Astrocyte (in vitro differentiated cells and primary cell): ENCODE results near the gene AP2S1. TPM values are rescaled to one million over a fixed set of nuclear protein-coding genes. Genes with fewer than 3 reads are reported as not detected.

Experiments
- DNase-seq: peaks from one replicate; pipeline ENCODE4 v3.0.0-alpha.2; 2010; ENCODE audit warnings: low read depth
- FAIRE-seq: peaks from 2 replicates; lab custom pipeline; 2011; peaks lifted over from hg19 to GRCh38; lab: Jason Lieb, UNC
- H2AFZ ChIP-seq: 2 replicates; pipeline ENCODE4 v1.6.0; 2012; ENCODE audit warnings: low read depth, low read length, inconsistent platforms
- H3K27ac ChIP-seq: 2 replicates; pipeline ENCODE4 v1.5.1; 2011; ENCODE audit warnings: low read depth, low read length, inconsistent platforms
- H3K27me3 ChIP-seq: 2 replicates; pipeline ENCODE4 v1.6.0; 2011; ENCODE audit warnings: low read length, inconsistent platforms; ENCODE audit not compliant: insufficient read depth
- H3K36me3 ChIP-seq: 2 replicates; pipeline ENCODE4 v1.5.1; 2011; ENCODE audit warnings: low read length, inconsistent platforms; ENCODE audit not compliant: insufficient read depth
- H3K4me1 ChIP-seq: 2 replicates; pipeline ENCODE4 v1.5.1; 2011; ENCODE audit warnings: low read length, inconsistent platforms; ENCODE audit not compliant: insufficient read depth
- H3K4me2 ChIP-seq: 2 replicates; pipeline ENCODE4 v1.6.0; 2012; ENCODE audit warnings: low read length, inconsistent platforms
- H3K4me3 ChIP-seq: 2 replicates; pipeline ENCODE4 v1.5.1; 2011; ENCODE audit warnings: low read depth, mild to moderate bottlenecking, low read length, inconsistent platforms; ENCODE audit not compliant: insufficient read depth
- H3K79me2 ChIP-seq: 2 replicates; pipeline ENCODE4 v1.6.0; 2012; ENCODE audit warnings: mild to moderate bottlenecking, low read length, inconsistent platforms; ENCODE audit not compliant: insufficient read depth
- H3K9ac ChIP-seq: 2 replicates; pipeline ENCODE4 v1.6.0; 2012; ENCODE audit warnings: mild to moderate bottlenecking, low read length, inconsistent platforms
- H3K9me3 ChIP-seq: 2 replicates; pipeline ENCODE4 v1.5.1; 2012; ENCODE audit warnings: low read depth, mild to moderate bottlenecking, low read length, inconsistent platforms; ENCODE audit not compliant: insufficient read depth
- H4K20me1 ChIP-seq: 2 replicates; pipeline ENCODE4 v1.6.0; 2012; ENCODE audit warnings: low read length, inconsistent platforms; ENCODE audit not compliant: insufficient read depth
- H3K27ac Mint-ChIP-seq: one replicate; pipeline ENCODE4 v1.8.0; 2021; ENCODE audit warnings: mild to moderate bottlenecking, mixed read lengths; ENCODE audit not compliant: unreplicated experiment
- H3K27me3 Mint-ChIP-seq: one replicate; pipeline ENCODE4 v1.8.0; 2021; ENCODE audit warnings: low read depth, mixed read lengths; ENCODE audit not compliant: unreplicated experiment
- H3K36me3 Mint-ChIP-seq: one replicate; pipeline ENCODE4 v1.8.0; 2021; ENCODE audit warnings: low read depth, mixed read lengths; ENCODE audit not compliant: unreplicated experiment
- H3K4me1 Mint-ChIP-seq: one replicate; pipeline ENCODE4 v1.8.0; 2021; ENCODE audit warnings: low read depth, mixed read lengths; ENCODE audit not compliant: unreplicated experiment
- H3K4me3 Mint-ChIP-seq: one replicate; pipeline ENCODE4 v1.8.0; 2021; ENCODE audit warnings: mild to moderate bottlenecking, moderate library complexity, mixed read lengths; ENCODE audit not compliant: unreplicated experiment
- H3K9me3 Mint-ChIP-seq: one replicate; pipeline ENCODE4 v1.8.0; 2021; ENCODE audit warnings: mild to moderate bottlenecking, mixed read lengths; ENCODE audit not compliant: unreplicated experiment
- EZH2 ChIP-seq: IDR thresholded peaks from 2 replicates; pipeline ENCODE4 v1.6.1; 2012; ENCODE audit warnings: mild to moderate bottlenecking, low read length, inconsistent platforms; ENCODE audit not compliant: insufficient read depth
- total RNA-seq: library from RNA; stranded (reverse); gene quantifications from 2 replicates; pipeline ENCODE4 v1.2.1, GENCODE V29; 2021
- TF ChIP-seq, protein P1 (sequence below): IDR thresholded peaks from 2 replicates; pipeline ENCODE4 v1.5.1; 2011; ENCODE audit warnings: low read depth, mild to moderate bottlenecking, inconsistent platforms, low read length, moderate library complexity; ENCODE audit not compliant: insufficient read depth

The AP2S1 gene
- total RNA-seq, 1 donor from 2014 or later = 278 TPM

DNA sequence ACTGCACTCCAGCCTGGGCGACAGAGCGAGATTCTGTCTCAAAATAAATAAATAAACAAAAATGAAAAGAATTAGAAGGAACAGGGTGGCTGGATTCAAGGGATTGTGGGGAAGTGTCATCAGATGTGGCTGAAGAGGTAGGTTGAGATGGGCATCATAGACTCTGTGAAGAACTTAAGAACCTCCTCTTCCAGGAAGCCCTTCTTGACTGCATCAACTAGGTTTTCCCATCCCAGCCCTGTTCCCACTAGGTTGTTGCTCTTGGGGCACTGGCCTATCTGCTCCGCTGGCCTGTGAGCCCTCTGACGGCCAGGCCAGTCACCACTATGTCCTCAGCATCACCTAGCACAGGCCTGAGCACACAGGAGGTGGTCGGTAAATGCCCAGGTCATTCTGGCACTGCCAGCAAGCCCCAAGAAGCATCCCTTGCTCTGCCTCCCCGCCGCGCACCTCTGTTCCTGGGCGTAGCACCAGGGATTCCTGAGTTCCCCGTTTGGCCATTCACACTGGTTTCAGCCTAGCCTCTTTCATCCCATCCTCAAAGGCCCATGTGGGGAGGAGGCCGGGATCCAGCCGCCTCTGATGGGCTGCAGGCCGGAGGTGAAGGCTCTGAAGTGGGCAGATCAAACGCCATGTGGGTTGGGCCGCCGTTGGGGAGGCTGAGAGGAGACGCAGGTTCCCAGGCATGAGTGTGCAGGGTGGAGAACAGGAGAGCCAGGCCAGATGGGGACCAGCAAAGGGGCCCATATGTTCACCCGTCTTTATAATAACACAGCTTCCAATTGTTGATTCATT lies 34.6 kb downstream of the AP2S1 start:
- Histone ChIP-seq H2AFZ (no peak overlapping the region), H3K9ac (no peak overlapping the region), H3K4me3 (no peak overlapping the region), H3K9me3 (no peaks in the 10 kb centered on the region), H4K20me1 (no peaks in the 10 kb centered on the region), H3K36me3 (no peaks in the 10 kb centered on the region), H3K4me1 (peaks cover 7% of the 10 kb centered on the region), H3K27me3 (no peaks in the 10 kb centered on the region), H3K4me2 (no peak overlapping the region), H3K27ac (no peak overlapping the region), H3K79me2 (no peaks in the 10 kb centered on the region)
- Mint-ChIP-seq H3K27me3 (peaks cover 6% of the 10 kb centered on the region), H3K4me3 (no peak overlapping the region), H3K27ac (no peak overlapping the region), H3K9me3 (no peaks in the 10 kb centered on the region), H3K36me3 (peaks cover 2% of the 10 kb centered on the region), H3K4me1 (peaks cover 13% of the 10 kb centered on the region)
- no peak for TF ChIP-seq EZH2
- TF ChIP-seq, protein P1, sequence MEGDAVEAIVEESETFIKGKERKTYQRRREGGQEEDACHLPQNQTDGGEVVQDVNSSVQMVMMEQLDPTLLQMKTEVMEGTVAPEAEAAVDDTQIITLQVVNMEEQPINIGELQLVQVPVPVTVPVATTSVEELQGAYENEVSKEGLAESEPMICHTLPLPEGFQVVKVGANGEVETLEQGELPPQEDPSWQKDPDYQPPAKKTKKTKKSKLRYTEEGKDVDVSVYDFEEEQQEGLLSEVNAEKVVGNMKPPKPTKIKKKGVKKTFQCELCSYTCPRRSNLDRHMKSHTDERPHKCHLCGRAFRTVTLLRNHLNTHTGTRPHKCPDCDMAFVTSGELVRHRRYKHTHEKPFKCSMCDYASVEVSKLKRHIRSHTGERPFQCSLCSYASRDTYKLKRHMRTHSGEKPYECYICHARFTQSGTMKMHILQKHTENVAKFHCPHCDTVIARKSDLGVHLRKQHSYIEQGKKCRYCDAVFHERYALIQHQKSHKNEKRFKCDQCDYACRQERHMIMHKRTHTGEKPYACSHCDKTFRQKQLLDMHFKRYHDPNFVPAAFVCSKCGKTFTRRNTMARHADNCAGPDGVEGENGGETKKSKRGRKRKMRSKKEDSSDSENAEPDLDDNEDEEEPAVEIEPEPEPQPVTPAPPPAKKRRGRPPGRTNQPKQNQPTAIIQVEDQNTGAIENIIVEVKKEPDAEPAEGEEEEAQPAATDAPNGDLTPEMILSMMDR = no peak
- DNase-seq = no peak
- FAIRE-seq = no peak

DNA sequence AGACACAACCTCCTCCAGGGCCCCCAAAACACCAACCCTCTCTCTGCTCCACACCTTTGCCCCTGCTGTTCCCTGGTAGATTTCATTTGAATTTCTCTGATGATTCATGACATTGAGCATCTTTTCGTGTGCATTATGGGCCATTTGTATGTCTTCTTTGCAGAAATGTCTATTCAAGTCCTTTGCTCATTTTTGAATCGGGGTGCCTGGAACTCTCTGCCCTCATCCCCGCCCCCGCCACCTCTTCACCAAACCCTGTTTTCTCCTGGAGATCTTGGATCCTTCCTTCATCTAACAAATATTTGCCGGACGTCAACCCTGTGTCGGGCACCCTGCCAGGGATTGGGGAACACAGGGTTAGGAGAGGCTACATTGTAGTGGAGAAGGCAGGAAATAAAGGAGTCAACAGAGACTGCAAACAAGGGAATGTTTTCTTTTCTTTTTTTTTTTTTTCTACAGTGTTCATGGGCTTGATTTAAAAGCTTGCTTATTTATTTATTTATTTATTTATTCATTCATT lies 36.7 kb downstream of the AP2S1 start:
- no peak overlapping the region for H2AFZ ChIP-seq
- H3K27ac Mint-ChIP-seq = no peak overlapping the region
- no peak overlapping the region for H3K4me3 Mint-ChIP-seq
- no peak overlapping the region for H3K9ac ChIP-seq
- peaks cover 7% of the 10 kb centered on the region for H3K4me1 Mint-ChIP-seq
- H3K27me3 ChIP-seq = no peaks in the 10 kb centered on the region
- peaks cover 7% of the 10 kb centered on the region for H3K4me1 ChIP-seq
- no peaks in the 10 kb centered on the region for H4K20me1 ChIP-seq
- H3K9me3 Mint-ChIP-seq = no peaks in the 10 kb centered on the region
- H3K9me3 ChIP-seq = no peaks in the 10 kb centered on the region
- H3K4me2 ChIP-seq = peak overlapping the region; percentile 39
- H3K27me3 Mint-ChIP-seq = peaks cover 6% of the 10 kb centered on the region
- H3K4me3 ChIP-seq = no peak overlapping the region
- DNase-seq (peak; percentile 16), FAIRE-seq (no peak)
- TF ChIP-seq, protein P1 = no peak
- no peak for TF ChIP-seq EZH2
- no peaks in the 10 kb centered on the region for H3K36me3 ChIP-seq
- H3K79me2 ChIP-seq = no peaks in the 10 kb centered on the region
- no peak overlapping the region for H3K27ac ChIP-seq
- H3K36me3 Mint-ChIP-seq = peaks cover 2% of the 10 kb centered on the region
